ENCODE measurements around the gene TENM3.

Gene TENM3

DNA sequence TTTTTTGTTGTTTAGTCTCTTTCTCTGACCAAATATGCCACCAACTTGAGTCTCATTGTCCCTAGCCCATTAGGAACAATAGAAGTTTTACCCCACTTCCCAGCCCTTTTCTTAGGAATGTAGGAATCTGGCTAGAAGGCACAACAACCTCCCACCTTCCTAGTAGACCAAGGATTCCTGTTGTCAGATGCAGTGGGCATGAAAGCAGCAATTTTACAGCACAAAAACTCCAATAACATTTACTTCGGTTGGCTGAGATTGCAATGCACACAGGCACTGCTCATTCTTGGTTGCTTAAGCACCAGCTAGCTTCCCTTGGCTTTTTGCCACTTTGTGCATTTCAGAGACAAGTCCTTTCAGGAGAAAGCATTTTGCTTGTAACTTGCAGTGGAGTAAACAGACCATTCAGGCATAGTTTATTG is 312.8 kb downstream of the TENM3 start:
- peak; percentile 95 for DNase-seq (ENCODE audit: low read depth, low spot score)

DNA sequence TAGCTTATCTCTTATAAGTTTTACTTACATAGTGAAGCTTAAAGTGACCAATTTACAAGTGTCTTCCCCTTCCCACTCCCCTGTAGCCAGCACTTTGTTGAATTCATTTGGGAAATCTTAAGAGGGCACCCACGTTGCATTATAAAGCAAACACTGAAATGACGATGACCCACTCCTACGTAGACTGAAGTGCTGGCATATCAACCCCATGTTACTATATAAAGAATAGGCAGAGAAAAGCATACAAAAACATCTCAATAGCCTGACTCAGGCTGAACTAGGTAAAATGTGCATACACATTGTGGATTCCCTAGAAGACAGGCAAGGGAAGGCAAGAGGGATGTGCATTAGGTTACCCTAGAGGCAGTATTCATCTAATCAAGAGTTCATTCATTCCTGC is 313.4 kb downstream of the TENM3 start:
- peak; percentile 64 for DNase-seq (ENCODE audit: low read depth, low spot score)

DNA sequence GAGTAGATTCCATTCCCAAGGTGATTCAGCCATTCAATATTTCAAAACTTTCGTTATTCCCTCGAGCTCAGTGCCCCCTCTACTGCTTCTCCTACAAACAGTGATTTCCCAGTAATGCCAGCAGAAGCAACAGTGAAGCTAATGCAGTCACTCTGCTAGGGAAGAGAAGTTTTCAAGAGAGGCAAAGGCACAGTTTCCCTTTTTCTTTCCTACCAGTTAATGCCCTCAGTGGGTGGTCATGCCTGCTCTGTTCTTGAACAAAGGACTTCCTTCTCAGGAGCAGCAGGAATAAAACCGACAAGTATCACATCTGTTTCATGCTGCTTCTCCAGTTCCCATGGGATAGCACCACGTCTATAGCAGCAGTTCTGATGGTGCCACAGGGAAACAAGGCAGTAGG is 317.2 kb downstream of the TENM3 start:
- DNase-seq (ENCODE audit: low read depth, low spot score): peak; percentile 76

GRCh38 chr4:182562350-182562749 is 319.1 kb downstream of the TENM3 start:
- no peak for DNase-seq (ENCODE audit: low read depth, low spot score)

GRCh38 chr4:182564724-182565369 is 321.6 kb downstream of the TENM3 start:
- no peak for DNase-seq (ENCODE audit: low read depth, low spot score)

DNA sequence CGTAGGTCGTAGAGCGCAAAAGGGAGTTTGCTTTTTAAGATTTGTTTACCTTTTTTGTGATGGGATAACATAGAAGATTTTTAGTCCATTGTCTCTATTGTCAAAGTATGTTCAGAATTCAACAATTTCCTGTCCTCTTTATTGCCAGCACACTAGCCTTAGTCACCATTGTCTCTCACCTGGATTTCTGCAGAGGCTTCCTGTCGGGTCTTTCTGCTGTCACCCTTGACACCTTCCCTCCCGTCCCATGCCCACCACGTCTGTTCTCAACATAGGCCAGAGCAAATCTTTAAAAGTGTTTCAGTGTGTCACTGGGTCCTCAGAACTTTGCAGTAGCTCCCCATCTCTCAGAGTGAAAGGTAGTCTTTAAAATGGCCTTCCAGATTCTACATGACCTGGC is 323.9 kb downstream of the TENM3 start:
- no peak for DNase-seq (ENCODE audit: low read depth, low spot score)

DNA sequence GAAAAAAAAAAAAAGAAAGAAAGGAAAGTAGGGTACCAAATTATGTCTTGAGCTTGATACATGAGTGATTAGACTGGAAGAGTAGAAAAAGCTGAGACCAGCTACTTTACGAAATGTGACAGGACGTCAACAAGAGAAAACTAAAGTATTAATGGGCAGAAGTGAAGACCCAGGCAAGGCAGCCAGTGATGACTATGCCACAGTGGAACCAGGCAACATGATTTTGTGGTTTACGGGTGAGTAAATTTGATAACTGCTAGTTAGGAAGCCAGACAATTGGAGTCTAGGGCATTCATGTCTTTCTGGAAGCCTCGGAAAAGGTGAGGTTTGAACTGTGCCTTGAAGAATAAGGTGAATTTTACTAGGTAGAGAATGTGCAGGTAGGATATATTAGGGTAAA is 326.4 kb downstream of the TENM3 start:
- DNase-seq (ENCODE audit: low read depth, low spot score): peak; percentile 37

DNA sequence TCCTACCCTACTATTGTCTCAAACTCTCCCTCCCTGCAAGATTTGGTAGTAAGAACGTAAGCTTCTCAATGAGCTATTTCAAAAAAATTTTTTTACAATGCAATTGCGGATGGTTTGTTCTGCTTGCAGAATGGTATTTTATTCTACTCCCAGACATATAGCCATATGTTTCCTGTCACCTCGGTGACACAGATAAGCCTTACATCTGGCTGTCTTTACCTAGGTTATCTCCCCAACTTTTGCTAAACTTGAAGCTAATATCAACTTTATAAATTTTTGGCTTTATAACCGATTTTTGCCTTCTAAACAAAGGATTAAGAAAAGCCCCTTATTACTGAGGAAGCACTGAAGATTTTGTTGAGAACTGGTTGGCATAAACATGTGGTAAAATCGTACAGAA is 331.5 kb downstream of the TENM3 start:
- no peak for DNase-seq (ENCODE audit: low read depth, low spot score)

- no peak for DNase-seq (ENCODE audit: low read depth, low spot score)
Measured at GRCh38 chr4:182575225-182575624, 332.0 kb downstream of the TENM3 start.

- DNase-seq (ENCODE audit: low read depth, low spot score): no peak
Measured at GRCh38 chr4:182576601-182577289, 333.5 kb downstream of the TENM3 start.

DNA sequence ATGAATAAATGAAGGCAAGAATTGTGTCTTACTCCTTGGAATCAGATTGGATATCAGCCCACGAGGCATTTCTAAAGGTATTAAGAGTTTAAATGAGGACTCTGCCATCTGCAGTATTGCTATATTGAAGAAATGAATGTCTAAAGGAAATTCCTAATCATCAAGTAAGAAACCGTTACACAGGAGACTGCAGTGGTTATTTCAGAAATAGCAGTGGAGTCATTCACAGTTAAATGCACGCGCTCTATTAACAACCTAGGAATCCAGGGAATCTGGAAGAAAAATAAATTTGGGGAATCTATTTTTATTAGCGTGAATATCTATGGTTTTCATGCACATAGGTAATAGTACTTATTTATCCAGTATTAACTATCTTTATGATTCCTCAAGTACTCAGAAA is 334.2 kb downstream of the TENM3 start:
- no peak for DNase-seq (ENCODE audit: low read depth, low spot score)

- DNase-seq (ENCODE audit: low read depth, low spot score): peak; percentile 77
Measured at GRCh38 chr4:182578402-182578801, 335.2 kb downstream of the TENM3 start.

- no peak for DNase-seq (ENCODE audit: low read depth, low spot score)
Measured at GRCh38 chr4:182582245-182582644, 339.0 kb downstream of the TENM3 start.

DNA sequence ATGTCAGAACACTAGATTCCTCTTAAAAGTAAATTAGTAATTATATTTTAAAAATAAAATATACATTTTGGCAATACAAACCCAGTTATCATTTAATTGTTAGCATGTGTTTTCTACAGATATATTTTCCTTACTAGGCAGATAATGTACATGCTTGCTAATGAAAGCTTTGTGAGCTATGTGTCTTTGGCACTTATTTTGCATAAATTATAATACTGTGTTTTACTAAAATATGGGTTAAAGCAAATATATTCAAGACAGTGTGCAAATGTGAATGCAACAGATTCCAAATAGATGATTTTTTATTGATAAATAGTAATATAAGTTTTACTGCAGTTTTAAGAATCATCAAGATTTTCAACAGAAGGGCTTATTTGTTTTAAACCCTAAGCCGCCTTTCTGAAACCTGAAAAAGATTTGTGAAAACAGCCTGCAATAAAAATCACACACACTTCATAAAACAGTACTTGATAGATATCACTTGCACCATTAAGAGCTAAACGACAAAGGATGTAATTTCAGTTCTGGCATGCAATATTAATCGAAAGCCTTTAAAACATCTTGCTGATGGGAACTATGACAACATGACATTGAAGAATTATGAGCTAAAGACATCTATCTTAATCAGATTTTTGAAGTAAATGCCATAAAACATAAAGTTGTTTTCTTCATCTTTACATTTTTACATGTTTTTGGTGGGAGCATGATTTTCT is 340.7 kb downstream of the TENM3 start:
- no peak for DNase-seq (ENCODE audit: low read depth, low spot score)

DNA sequence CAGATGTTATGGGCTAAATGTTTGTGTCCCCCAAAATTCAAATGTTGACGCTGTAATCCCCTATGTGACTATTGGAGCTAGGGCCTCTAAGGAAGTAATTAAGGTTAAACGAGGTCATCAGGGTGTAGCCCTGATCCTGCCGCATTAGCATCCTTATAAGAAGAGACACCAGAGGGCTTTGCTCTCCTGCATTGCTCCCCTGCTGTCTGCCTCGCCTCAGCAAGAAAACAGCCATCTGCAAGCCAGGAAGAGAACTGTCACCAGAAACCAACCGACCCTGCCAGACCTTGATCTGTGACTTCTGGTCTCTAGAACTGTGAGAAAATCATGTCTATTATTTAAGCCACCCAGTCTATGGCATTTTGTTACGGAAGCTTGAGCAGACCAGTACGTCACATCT is 342.1 kb downstream of the TENM3 start:
- DNase-seq (ENCODE audit: low read depth, low spot score): no peak

GRCh38 chr4:182589100-182589499 is 345.9 kb downstream of the TENM3 start:
- no peak for DNase-seq (ENCODE audit: low read depth, low spot score)

GRCh38 chr4:182593402-182593801 is 350.2 kb downstream of the TENM3 start:
- no peak for DNase-seq (ENCODE audit: low read depth, low spot score)

DNA sequence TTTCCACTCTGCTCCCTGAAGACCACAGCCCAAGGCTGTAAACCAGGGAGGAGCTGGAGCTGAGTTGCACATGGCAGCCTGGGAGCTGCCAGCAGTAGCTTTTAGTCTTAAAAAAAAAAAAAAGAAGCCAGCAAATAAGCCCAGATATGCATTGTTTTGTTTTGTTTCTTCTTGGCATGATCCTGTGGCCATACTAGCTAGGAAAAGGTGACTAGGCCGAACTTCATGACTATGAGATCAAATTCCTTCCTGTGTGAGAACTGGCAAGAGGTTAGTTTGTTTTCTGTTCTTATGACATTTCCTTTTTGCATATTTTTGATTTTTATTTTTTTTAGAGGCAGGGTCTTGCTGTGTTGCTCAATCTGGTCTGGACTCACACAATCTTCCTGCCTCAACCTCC is 350.7 kb downstream of the TENM3 start:
- DNase-seq (ENCODE audit: low read depth, low spot score): peak; percentile 53

DNA sequence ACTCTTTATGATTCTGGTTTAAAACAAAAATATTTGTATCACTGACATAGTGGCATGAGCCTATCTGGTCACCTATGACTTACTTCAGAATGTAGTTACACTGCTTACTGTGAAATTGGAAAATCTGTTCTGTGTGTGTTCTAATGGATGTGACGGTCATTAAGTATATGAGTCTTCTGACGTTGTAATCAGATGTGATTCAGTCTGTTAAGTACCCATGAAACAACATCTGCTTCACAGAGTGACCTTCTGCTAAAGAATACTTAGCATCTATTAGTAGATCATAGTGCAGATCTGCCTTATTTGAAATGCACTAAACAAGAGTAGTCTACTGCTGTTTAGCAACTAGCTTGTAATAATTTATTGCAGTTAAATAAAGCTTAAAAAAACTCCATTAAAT is 356.9 kb downstream of the TENM3 start:
- no peak for DNase-seq (ENCODE audit: low read depth, low spot score)

DNA sequence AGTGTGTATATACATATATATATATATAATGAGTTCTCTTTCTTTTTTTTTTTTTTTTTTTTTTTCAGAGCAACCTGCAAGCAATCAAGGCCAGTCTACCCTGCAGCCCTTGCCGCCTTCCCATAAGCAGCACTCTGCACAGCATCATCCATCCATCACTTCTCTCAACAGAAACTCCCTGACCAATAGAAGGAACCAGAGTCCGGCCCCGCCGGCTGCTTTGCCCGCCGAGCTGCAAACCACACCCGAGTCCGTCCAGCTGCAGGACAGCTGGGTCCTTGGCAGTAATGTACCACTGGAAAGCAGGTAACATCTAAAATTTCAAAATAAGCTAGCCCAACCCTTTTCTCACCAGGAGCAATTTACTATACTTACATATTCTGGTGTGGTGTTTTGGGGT is 357.7 kb downstream of the TENM3 start:
- no peak for DNase-seq (ENCODE audit: low read depth, low spot score)

GRCh38 chr4:182604161-182604622 is 361.0 kb downstream of the TENM3 start:
- DNase-seq (ENCODE audit: low read depth, low spot score): peak; percentile 34

GRCh38 chr4:182604953-182605352 is 361.8 kb downstream of the TENM3 start:
- peak; percentile 14 for DNase-seq (ENCODE audit: low read depth, low spot score)

DNA sequence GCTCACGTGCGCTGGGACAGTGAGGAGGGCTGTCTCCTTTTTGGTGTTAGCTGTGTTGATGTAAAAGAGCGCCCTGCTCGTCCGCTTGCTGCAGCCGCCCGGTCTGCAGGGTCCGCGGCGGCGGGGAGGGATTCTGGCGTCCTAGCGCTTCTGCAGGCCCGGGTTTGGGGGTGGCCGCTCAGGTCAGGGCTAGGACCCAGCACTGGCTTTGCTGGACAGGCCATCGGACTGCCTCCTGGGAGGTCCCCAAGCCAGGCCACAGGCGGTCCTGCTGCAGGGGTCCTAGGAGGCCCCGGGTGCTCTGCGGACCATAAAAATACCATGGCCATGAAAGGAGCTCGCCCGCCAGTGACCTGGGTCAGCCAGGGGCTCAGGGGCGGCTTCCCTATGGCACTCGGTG is 365.3 kb downstream of the TENM3 start:
- DNase-seq (ENCODE audit: low read depth, low spot score): no peak
